ENCODE data around the gene ARL5B.

ARL5B gene

DNA sequence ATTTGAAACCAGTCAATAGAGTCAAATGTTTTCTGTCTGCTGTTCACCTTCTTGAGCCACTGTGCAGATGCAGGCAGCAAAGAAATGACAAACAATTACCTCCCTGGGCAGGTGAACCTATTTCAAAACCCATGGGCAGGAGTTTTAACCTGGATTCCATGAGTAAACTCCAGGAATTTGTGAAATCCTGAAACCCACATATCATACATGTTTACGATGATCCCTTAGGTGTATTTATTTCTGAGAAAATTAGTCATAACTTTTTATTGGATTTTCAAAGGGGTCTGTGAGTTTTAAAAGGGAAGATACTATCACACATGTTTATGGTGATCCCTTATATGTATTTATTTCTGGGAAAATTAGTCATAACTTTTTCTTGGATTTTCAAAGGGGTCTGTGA is 59.8 kb downstream of the ARL5B start:
- no peak for FAIRE-seq

DNA sequence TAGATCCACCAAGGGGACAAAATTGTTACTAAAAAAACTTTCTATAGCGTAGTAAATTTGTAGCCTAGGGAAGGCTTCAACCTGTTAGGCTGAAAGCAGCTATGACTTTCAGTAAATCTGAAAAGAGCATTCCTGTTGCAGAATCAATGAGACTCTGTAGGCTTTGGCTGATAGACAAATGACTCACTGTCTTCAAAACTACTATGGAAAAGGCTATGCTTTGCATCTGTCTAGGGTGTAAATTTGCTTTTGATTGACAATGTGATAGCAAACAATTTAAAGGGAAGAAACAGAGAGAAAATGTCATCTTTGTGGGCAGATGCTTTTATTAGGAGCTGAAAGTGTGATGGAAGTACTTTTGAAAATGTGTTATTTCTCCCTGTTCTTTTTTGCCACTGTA is 60.6 kb downstream of the ARL5B start:
- no peak for FAIRE-seq

DNA sequence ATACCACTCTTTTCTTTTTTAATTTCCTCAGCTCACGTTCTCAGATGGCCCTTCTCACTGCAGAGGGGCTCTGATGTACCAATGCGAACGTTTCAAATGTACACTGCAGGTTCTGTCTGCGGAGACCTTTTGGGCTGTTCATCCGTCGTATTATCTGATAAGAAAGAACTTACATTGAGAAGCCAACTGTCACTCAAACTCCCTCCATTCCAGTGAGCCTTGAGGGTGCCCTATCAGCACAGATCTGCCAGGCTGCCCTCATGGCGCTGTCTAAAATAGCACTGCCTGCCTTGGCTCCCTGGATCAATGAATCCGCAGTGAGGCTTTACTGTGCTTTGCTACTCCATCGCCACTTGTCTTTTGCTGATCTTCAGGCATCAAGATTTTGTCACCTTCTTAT is 61.8 kb downstream of the ARL5B start:
- no peak for FAIRE-seq

DNA sequence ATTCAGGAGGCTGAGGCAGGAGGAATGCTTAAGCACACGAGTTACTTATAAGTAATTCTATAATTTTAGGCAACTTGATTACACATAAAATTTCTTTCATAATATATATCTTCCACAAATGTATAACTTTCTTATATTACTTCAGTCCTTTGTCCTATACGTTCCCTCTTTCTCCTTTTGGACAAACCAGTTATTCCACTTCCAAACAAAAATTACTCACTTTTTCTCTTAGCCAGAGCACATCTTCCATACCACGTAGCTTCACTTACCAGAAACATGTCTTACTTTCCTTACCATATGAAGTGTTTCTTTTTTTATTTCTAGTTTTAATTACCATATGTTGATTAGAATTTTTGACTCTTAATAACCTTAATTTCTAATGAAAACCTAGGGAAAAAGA is 64.6 kb downstream of the ARL5B start:
- no peak for FAIRE-seq
